Vagina (tissue), 2 donors: ENCODE measurements around the gene TM4SF5.

Experiments used
- POLR2A ChIP-seq, 2 donors: fragments of 450-650 bp; IDR thresholded peaks; one replicate each; pipeline ENCODE4 v1.6.1; 2017; ENCODE audit warnings: antibody characterized with exemption in 2 of 2, mild to moderate bottlenecking in 2 of 2, moderate library complexity in 2 of 2
- POLR2AphosphoS5 ChIP-seq, 2 donors: sonication (generic); formaldehyde crosslinking; IDR thresholded peaks; one replicate each; pipeline ENCODE4 v1.9.0; 2017; ENCODE audit warnings: antibody characterized with exemption in 2 of 2, mild to moderate bottlenecking in 2 of 2, low read depth in 1 of 2; ENCODE audit not compliant: insufficient read depth in 1 of 2
- TF ChIP-seq, protein P1 (sequence below), 3 experiments: fragments of 450-650 bp in 2 of 3; fragments of 200-600 bp in 1 of 3; sonication (generic) in 1 of 3; IDR thresholded peaks; one replicate each; pipeline ENCODE4 v1.5.1; 2017 to 2019; ENCODE audit warnings: antibody characterized with exemption in 3 of 3, mild to moderate bottlenecking in 2 of 3, moderate library complexity in 2 of 3

- TF ChIP-seq, protein P1, sequence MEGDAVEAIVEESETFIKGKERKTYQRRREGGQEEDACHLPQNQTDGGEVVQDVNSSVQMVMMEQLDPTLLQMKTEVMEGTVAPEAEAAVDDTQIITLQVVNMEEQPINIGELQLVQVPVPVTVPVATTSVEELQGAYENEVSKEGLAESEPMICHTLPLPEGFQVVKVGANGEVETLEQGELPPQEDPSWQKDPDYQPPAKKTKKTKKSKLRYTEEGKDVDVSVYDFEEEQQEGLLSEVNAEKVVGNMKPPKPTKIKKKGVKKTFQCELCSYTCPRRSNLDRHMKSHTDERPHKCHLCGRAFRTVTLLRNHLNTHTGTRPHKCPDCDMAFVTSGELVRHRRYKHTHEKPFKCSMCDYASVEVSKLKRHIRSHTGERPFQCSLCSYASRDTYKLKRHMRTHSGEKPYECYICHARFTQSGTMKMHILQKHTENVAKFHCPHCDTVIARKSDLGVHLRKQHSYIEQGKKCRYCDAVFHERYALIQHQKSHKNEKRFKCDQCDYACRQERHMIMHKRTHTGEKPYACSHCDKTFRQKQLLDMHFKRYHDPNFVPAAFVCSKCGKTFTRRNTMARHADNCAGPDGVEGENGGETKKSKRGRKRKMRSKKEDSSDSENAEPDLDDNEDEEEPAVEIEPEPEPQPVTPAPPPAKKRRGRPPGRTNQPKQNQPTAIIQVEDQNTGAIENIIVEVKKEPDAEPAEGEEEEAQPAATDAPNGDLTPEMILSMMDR (IDR thresholded peaks at IDR 0.05), result no peak
- TF ChIP-seq POLR2AphosphoS5 (IDR thresholded peaks at IDR 0.05; ENCODE audit: insufficient read depth in 1 of 2, low read depth in 1 of 2) (no peak), POLR2A (IDR thresholded peaks at IDR 0.05) (no peak)
Observed at GRCh38 chr17:4780325-4780955, 8.8 kb downstream of the TM4SF5 start.
